Neural progenitor cell (in vitro differentiated cells): Measurements from ENCODE around the gene SLC4A2. TPM values are rescaled to one million over a fixed set of nuclear protein-coding genes. Genes with fewer than 3 reads are reported as not detected.

Experiments
- DNase-seq: peaks from one replicate; pipeline ENCODE4 v3.0.0-alpha.2; 2016; ENCODE audit warnings: low spot score
- H2AFZ ChIP-seq: fragments of 200-600 bp; sonication (generic); replicated peaks from 2 replicates; pipeline ENCODE4 v1.6.1; 2016; ENCODE audit warnings: antibody characterized with exemption
- H3F3A ChIP-seq: fragments of 200-600 bp; sonication (generic); 2 replicates; pipeline ENCODE4 v1.6.1; 2016; ENCODE audit warnings: antibody characterized with exemption, low read depth
- H3K27ac ChIP-seq: fragments of 200-600 bp; sonication (generic); 2 replicates; pipeline ENCODE4 v1.5.1; 2016; ENCODE audit warnings: mild to moderate bottlenecking
- H3K27me3 ChIP-seq: fragments of 200-600 bp; sonication (generic); 2 replicates; pipeline ENCODE4 v1.6.1; 2016; ENCODE audit warnings: mild to moderate bottlenecking, moderate library complexity
- H3K36me3 ChIP-seq: fragments of 200-600 bp; sonication (generic); 2 replicates; pipeline ENCODE4 v1.5.1; 2016
- H3K4me1 ChIP-seq: fragments of 200-600 bp; sonication (generic); 2 replicates; pipeline ENCODE4 v1.6.1; 2016; ENCODE audit warnings: mixed run types
- H3K4me2 ChIP-seq: fragments of 200-600 bp; sonication (generic); 2 replicates; pipeline ENCODE4 v1.6.1; 2016
- H3K4me3 ChIP-seq: fragments of 200-600 bp; sonication (generic); 2 replicates; pipeline ENCODE4 v1.5.1; 2016
- H3K79me2 ChIP-seq: fragments of 200-600 bp; sonication (generic); 2 replicates; pipeline ENCODE4 v1.6.1; 2016; ENCODE audit warnings: low read depth
- H3K9ac ChIP-seq: fragments of 200-600 bp; sonication (generic); 2 replicates; pipeline ENCODE4 v1.6.1; 2016
- H3K9me3 ChIP-seq: fragments of 200-600 bp; sonication (generic); 2 replicates; pipeline ENCODE4 v1.5.1; 2016; ENCODE audit warnings: low read depth
- H4K20me1 ChIP-seq: fragments of 200-600 bp; sonication (generic); 2 replicates; pipeline ENCODE4 v1.6.1; 2016; ENCODE audit warnings: low read depth
- H3K27ac Mint-ChIP-seq: 3 replicates; pipeline ENCODE4 v1.8.0; 2021; ENCODE audit warnings: mixed read lengths
- H3K27me3 Mint-ChIP-seq: 2 replicates; pipeline ENCODE4 v1.8.0; 2022; ENCODE audit warnings: low read depth, mild to moderate bottlenecking, inconsistent platforms, moderate library complexity, mixed read lengths; ENCODE audit not compliant: insufficient read depth
- H3K36me3 Mint-ChIP-seq: 3 replicates; pipeline ENCODE4 v1.8.0; 2021; ENCODE audit warnings: mixed read lengths
- H3K4me1 Mint-ChIP-seq: 3 replicates; pipeline ENCODE4 v1.8.0; 2021; ENCODE audit warnings: mixed read lengths
- H3K4me3 Mint-ChIP-seq: 3 replicates; pipeline ENCODE4 v1.8.0; 2021; ENCODE audit warnings: mild to moderate bottlenecking, moderate library complexity, mixed read lengths
- H3K9me3 Mint-ChIP-seq: 3 replicates; pipeline ENCODE4 v1.8.0; 2020; ENCODE audit warnings: mixed read lengths
- EZH2 ChIP-seq: fragments of 200-600 bp; sonication (generic); IDR thresholded peaks from 2 replicates; pipeline ENCODE4 v1.6.1; 2017; ENCODE audit warnings: antibody characterized with exemption, mild to moderate bottlenecking, moderate library complexity
- EZH2phosphoT487 ChIP-seq: fragments of 200-600 bp; sonication (generic); IDR thresholded peaks from 2 replicates; pipeline ENCODE4 v1.6.1; 2017; ENCODE audit warnings: antibody characterized with exemption
- total RNA-seq: library from RNA; depleted of rRNA; stranded (reverse); fragments of >200 nt; gene quantifications from 2 replicates; pipeline ENCODE4 v1.2.3, GENCODE V29; 2015; ENCODE audit warnings: low replicate concordance
- TF ChIP-seq, protein P1 (sequence below): fragments of 200-600 bp; sonication (generic); IDR thresholded peaks from 2 replicates; pipeline ENCODE4 v1.5.1; 2017; ENCODE audit warnings: antibody characterized with exemption, mild to moderate bottlenecking

SLC4A2 gene
- total RNA-seq, 1 donor from 2014 or later = 26.1 TPM

DNA sequence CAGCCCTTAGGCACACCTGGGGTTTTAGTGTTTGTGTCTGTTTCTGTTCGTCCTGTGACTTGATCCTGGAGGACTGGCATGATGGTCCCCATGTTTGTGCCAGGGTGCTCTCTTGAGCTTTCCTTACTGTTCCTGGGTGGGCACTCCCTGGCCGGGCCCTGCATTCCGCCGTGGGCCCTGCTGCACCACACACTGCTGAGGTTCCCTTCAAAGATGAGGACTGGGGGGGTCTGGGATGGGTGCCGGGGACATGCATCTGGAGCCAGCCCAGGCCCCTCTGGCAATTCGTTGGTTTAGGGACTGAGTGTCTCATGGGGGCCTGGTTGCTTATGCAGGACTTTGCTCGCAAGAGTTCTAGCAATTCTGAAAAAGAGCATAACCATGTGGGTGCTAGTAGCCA lies 31.6 kb downstream of the SLC4A2 start:
- Histone ChIP-seq H3K36me3 (no peaks in the 10 kb centered on the region), H3K4me2 (no peak overlapping the region), H3K4me1 (peaks cover 28% of the 10 kb centered on the region), H3K9ac (no peak overlapping the region), H4K20me1 (peaks cover 92% of the 10 kb centered on the region), H3K27me3 (peaks cover 11% of the 10 kb centered on the region), H3K4me3 (no peak overlapping the region), H3K79me2 (peaks cover 92% of the 10 kb centered on the region), H3K27ac (no peak overlapping the region), H3K9me3 (no peaks in the 10 kb centered on the region), H3F3A (peaks cover 35% of the 10 kb centered on the region), H2AFZ (no peak overlapping the region)
- H3K36me3 Mint-ChIP-seq = peaks cover 4% of the 10 kb centered on the region
- no peaks in the 10 kb centered on the region for H3K9me3 Mint-ChIP-seq
- no peak for TF ChIP-seq EZH2phosphoT487
- TF ChIP-seq, protein P1, sequence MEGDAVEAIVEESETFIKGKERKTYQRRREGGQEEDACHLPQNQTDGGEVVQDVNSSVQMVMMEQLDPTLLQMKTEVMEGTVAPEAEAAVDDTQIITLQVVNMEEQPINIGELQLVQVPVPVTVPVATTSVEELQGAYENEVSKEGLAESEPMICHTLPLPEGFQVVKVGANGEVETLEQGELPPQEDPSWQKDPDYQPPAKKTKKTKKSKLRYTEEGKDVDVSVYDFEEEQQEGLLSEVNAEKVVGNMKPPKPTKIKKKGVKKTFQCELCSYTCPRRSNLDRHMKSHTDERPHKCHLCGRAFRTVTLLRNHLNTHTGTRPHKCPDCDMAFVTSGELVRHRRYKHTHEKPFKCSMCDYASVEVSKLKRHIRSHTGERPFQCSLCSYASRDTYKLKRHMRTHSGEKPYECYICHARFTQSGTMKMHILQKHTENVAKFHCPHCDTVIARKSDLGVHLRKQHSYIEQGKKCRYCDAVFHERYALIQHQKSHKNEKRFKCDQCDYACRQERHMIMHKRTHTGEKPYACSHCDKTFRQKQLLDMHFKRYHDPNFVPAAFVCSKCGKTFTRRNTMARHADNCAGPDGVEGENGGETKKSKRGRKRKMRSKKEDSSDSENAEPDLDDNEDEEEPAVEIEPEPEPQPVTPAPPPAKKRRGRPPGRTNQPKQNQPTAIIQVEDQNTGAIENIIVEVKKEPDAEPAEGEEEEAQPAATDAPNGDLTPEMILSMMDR = no peak
- TF ChIP-seq EZH2 = no peak
- H3K4me3 Mint-ChIP-seq = no peak overlapping the region
- peaks cover 27% of the 10 kb centered on the region for H3K4me1 Mint-ChIP-seq
- H3K27me3 Mint-ChIP-seq = peaks cover 11% of the 10 kb centered on the region
- DNase-seq = no peak
- no peak overlapping the region for H3K27ac Mint-ChIP-seq

DNA sequence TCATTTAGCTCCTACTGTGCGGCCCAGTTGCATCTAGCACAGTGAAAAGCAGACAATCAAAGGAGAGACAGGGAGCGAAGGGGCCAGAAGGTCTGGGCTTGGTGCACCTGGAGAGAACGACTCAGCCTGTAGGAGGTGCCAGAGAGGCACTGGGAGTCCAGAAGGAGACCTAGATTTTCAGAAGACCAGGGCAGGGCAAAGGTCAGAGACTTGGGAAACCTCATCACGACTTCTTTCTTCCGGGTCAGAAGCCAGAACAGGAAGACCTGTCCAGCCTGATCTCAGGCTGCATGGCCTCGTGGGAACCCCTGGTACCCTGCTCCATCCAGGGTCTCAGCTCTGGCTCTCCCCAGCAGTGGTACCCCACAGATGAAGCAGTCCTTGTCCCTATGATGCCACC lies 32.0 kb downstream of the SLC4A2 start:
- H3K27me3 Mint-ChIP-seq = peaks cover 11% of the 10 kb centered on the region
- H3K4me1 Mint-ChIP-seq = peaks cover 27% of the 10 kb centered on the region
- no peak overlapping the region for H3K4me3 Mint-ChIP-seq
- no peak overlapping the region for H3K4me2 ChIP-seq
- peaks cover 96% of the 10 kb centered on the region for H3K79me2 ChIP-seq
- H3K27ac ChIP-seq = no peak overlapping the region
- peaks cover 96% of the 10 kb centered on the region for H4K20me1 ChIP-seq
- no peak overlapping the region for H2AFZ ChIP-seq
- DNase-seq = peak; percentile 70
- no peak for TF ChIP-seq EZH2phosphoT487
- TF ChIP-seq, protein P1 = peak; percentile 68
- no peak overlapping the region for H3K4me3 ChIP-seq
- H3K36me3 ChIP-seq = no peaks in the 10 kb centered on the region
- H3K9ac ChIP-seq = no peak overlapping the region
- H3K4me1 ChIP-seq = peaks cover 28% of the 10 kb centered on the region
- peaks cover 4% of the 10 kb centered on the region for H3K36me3 Mint-ChIP-seq
- H3K9me3 ChIP-seq = no peaks in the 10 kb centered on the region
- H3F3A ChIP-seq = peaks cover 34% of the 10 kb centered on the region
- H3K27me3 ChIP-seq = peaks cover 11% of the 10 kb centered on the region
- H3K27ac Mint-ChIP-seq = no peak overlapping the region
- no peaks in the 10 kb centered on the region for H3K9me3 Mint-ChIP-seq

DNA sequence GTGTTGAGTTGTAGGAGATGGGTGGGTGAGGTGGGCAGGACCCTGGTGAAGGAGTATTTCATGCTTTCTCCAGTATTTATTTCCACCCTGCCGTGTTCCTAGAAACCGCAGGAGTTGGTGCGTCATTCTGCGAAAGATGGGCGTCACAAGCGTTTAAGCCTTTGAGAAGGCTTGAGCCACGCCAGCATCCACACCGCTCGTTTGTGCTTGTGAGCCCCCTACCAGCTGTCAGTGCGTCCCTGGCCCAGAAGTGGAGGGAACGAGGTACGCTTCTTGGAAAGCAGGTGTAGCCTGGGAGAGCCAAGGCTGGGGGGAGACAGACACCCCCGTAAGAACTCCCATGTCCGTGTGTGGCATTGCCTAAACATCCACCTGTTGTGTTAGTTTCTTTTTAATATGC lies 32.6 kb downstream of the SLC4A2 start:
- Histone ChIP-seq H3K9me3 (no peaks in the 10 kb centered on the region), H3K36me3 (no peaks in the 10 kb centered on the region), H3K4me2 (no peak overlapping the region), H3F3A (peaks cover 31% of the 10 kb centered on the region), H3K4me3 (no peak overlapping the region), H3K27me3 (peaks cover 11% of the 10 kb centered on the region), H2AFZ (no peak overlapping the region), H3K27ac (no peak overlapping the region), H3K79me2 (peaks cover 100% of the 10 kb centered on the region), H3K9ac (no peak overlapping the region), H4K20me1 (peaks cover 98% of the 10 kb centered on the region), H3K4me1 (peaks cover 28% of the 10 kb centered on the region)
- TF ChIP-seq EZH2 (no peak), EZH2phosphoT487 (no peak)
- TF ChIP-seq, protein P1 = no peak
- Mint-ChIP-seq H3K4me1 (peaks cover 27% of the 10 kb centered on the region), H3K27me3 (peaks cover 11% of the 10 kb centered on the region), H3K36me3 (peaks cover 4% of the 10 kb centered on the region), H3K4me3 (no peak overlapping the region), H3K9me3 (no peaks in the 10 kb centered on the region), H3K27ac (no peak overlapping the region)
- DNase-seq = no peak
